BLaER1 (cell line): Measurements from ENCODE around the gene ANKRD11.

Experiments used
- H3K27ac ChIP-seq: shearing (Covaris generic); formaldehyde crosslinking; 2 replicates; pipeline ENCODE4 v1.8.1; 2022
- H3K27me3 ChIP-seq: shearing (Covaris generic); formaldehyde crosslinking; 2 replicates; pipeline ENCODE4 v1.8.1; 2022
- H3K36me3 ChIP-seq: shearing (Covaris generic); formaldehyde crosslinking; 2 replicates; pipeline ENCODE4 v1.8.1; 2022
- H3K4me1 ChIP-seq: shearing (Covaris generic); formaldehyde crosslinking; 2 replicates; pipeline ENCODE4 v1.8.1; 2022
- H3K4me2 ChIP-seq: shearing (Covaris generic); formaldehyde crosslinking; 2 replicates; pipeline ENCODE4 v1.8.1; 2022
- H3K4me3 ChIP-seq: shearing (Covaris generic); formaldehyde crosslinking; 2 replicates; pipeline ENCODE4 v1.8.1; 2022
- H3K9ac ChIP-seq: shearing (Covaris generic); formaldehyde crosslinking; 2 replicates; pipeline ENCODE4 v1.8.1; 2022
- H3K9me3 ChIP-seq: shearing (Covaris generic); formaldehyde crosslinking; 2 replicates; pipeline ENCODE4 v1.8.1; 2022
- H4K20me1 ChIP-seq: shearing (Covaris generic); formaldehyde crosslinking; 2 replicates; pipeline ENCODE4 v1.8.1; 2022
- Cebpa-rat ChIP-seq: shearing (Covaris generic); IDR thresholded peaks from 2 replicates; pipeline ENCODE4 v1.8.1; 2022

The ANKRD11 gene

GRCh38 chr16:89275837-89276720 lies 214.3 kb downstream of the ANKRD11 start:
- TF ChIP-seq Cebpa-rat = no peak
- Histone ChIP-seq H3K4me1 (peaks cover 95% of the 10 kb centered on the region), H3K4me2 (peak overlapping the region; percentile 100), H3K27ac (peak overlapping the region; percentile 94), H3K36me3 (peaks cover 74% of the 10 kb centered on the region), H3K9me3 (no peaks in the 10 kb centered on the region), H3K9ac (peak overlapping the region; percentile 82), H4K20me1 (peaks cover 89% of the 10 kb centered on the region), H3K27me3 (no peaks in the 10 kb centered on the region), H3K4me3 (peak overlapping the region; percentile 63; the same call in 1 of the 2 replicates)

GRCh38 chr16:89275284-89275584 lies 215.1 kb downstream of the ANKRD11 start:
- Histone ChIP-seq H3K4me1 (peaks cover 95% of the 10 kb centered on the region), H3K9me3 (no peaks in the 10 kb centered on the region), H3K36me3 (peaks cover 74% of the 10 kb centered on the region), H3K9ac (peak overlapping the region; percentile 82), H3K27ac (peak overlapping the region; percentile 94), H3K4me3 (peak overlapping the region; percentile 63), H3K4me2 (peak overlapping the region; percentile 100), H3K27me3 (no peaks in the 10 kb centered on the region), H4K20me1 (peaks cover 89% of the 10 kb centered on the region)
- no peak for TF ChIP-seq Cebpa-rat

- Histone ChIP-seq H3K9me3 (no peaks in the 10 kb centered on the region), H3K9ac (peak overlapping the region; percentile 82), H3K27me3 (no peaks in the 10 kb centered on the region), H3K4me3 (peak overlapping the region; percentile 63; the same call in 1 of the 2 replicates), H3K36me3 (peaks cover 74% of the 10 kb centered on the region), H3K4me1 (peaks cover 95% of the 10 kb centered on the region), H3K27ac (peak overlapping the region; percentile 94), H4K20me1 (peaks cover 89% of the 10 kb centered on the region), H3K4me2 (peak overlapping the region; percentile 100)
- no peak for TF ChIP-seq Cebpa-rat
These were observed 215.6 kb downstream of the ANKRD11 start for GRCh38 chr16:89274561-89275283.

- TF ChIP-seq Cebpa-rat = no peak
- H3K4me3 ChIP-seq = no peak overlapping the region
- H4K20me1 ChIP-seq = peaks cover 94% of the 10 kb centered on the region
- no peaks in the 10 kb centered on the region for H3K9me3 ChIP-seq
- peak overlapping the region; percentile 94 for H3K27ac ChIP-seq
- H3K9ac ChIP-seq = peak overlapping the region; percentile 82; the same call in 1 of the 2 replicates
- peaks cover 80% of the 10 kb centered on the region for H3K36me3 ChIP-seq
- H3K27me3 ChIP-seq = no peaks in the 10 kb centered on the region
- H3K4me2 ChIP-seq = peak overlapping the region; percentile 100
- H3K4me1 ChIP-seq = peaks cover 94% of the 10 kb centered on the region
These were observed 216.5 kb downstream of the ANKRD11 start for GRCh38 chr16:89273741-89274472.

GRCh38 chr16:89272631-89273030 lies 217.7 kb downstream of the ANKRD11 start:
- no peak overlapping the region for H3K4me3 ChIP-seq
- H3K36me3 ChIP-seq = peaks cover 80% of the 10 kb centered on the region
- H3K27ac ChIP-seq = no peak overlapping the region
- H3K4me2 ChIP-seq = peak overlapping the region; percentile 91; the same call in 1 of the 2 replicates
- H3K9me3 ChIP-seq = no peaks in the 10 kb centered on the region
- peaks cover 87% of the 10 kb centered on the region for H4K20me1 ChIP-seq
- no peak overlapping the region for H3K9ac ChIP-seq
- H3K4me1 ChIP-seq = peaks cover 81% of the 10 kb centered on the region
- TF ChIP-seq Cebpa-rat = no peak
- H3K27me3 ChIP-seq = no peaks in the 10 kb centered on the region

- no peaks in the 10 kb centered on the region for H3K27me3 ChIP-seq
- H3K4me3 ChIP-seq = peak overlapping the region; percentile 18; the same call in 1 of the 2 replicates
- TF ChIP-seq Cebpa-rat = no peak
- peak overlapping the region; percentile 91 for H3K4me2 ChIP-seq
- H3K9ac ChIP-seq = 0 out of 2 replicates have a peak overlapping the region, but pooled peaks have one; percentile 48
- H3K9me3 ChIP-seq = no peaks in the 10 kb centered on the region
- peak overlapping the region; percentile 64 for H3K27ac ChIP-seq
- H3K4me1 ChIP-seq = peaks cover 63% of the 10 kb centered on the region
- H4K20me1 ChIP-seq = peaks cover 87% of the 10 kb centered on the region
- peaks cover 89% of the 10 kb centered on the region for H3K36me3 ChIP-seq
These were observed 219.6 kb downstream of the ANKRD11 start for GRCh38 chr16:89270666-89271345.

GRCh38 chr16:89269805-89270665 lies 220.3 kb downstream of the ANKRD11 start:
- peaks cover 6% of the 10 kb centered on the region; the same call in 1 of the 2 replicates for H3K9me3 ChIP-seq
- peaks cover 90% of the 10 kb centered on the region for H3K36me3 ChIP-seq
- H3K4me3 ChIP-seq = no peak overlapping the region; the same call in 1 of the 2 replicates
- H3K4me2 ChIP-seq = peak overlapping the region; percentile 91
- H3K9ac ChIP-seq = 0 out of 2 replicates have a peak overlapping the region, but pooled peaks have one; percentile 48
- peaks cover 79% of the 10 kb centered on the region for H4K20me1 ChIP-seq
- no peak for TF ChIP-seq Cebpa-rat
- H3K27ac ChIP-seq = peak overlapping the region; percentile 64
- H3K4me1 ChIP-seq = peaks cover 55% of the 10 kb centered on the region
- no peaks in the 10 kb centered on the region for H3K27me3 ChIP-seq

GRCh38 chr16:89268987-89269735 lies 221.2 kb downstream of the ANKRD11 start:
- Histone ChIP-seq H3K36me3 (peaks cover 90% of the 10 kb centered on the region), H3K4me3 (no peak overlapping the region), H3K9ac (no peak overlapping the region), H3K4me1 (peaks cover 47% of the 10 kb centered on the region), H3K27me3 (no peaks in the 10 kb centered on the region), H3K9me3 (peaks cover 15% of the 10 kb centered on the region), H4K20me1 (peaks cover 71% of the 10 kb centered on the region), H3K4me2 (no peak overlapping the region), H3K27ac (no peak overlapping the region)
- TF ChIP-seq Cebpa-rat = no peak
